GM18858 (cell line): ENCODE measurements around the gene AMBRA1.
A peak's percentile ranks its signal among the peaks of the same experiment; 100 is the strongest.

Experiments
- ATAC-seq: cut with Tn5 transposase; IDR thresholded peaks from one replicate; pipeline ENCODE4 v1.9.1; 2021; ENCODE audit not compliant: unreplicated experiment

AMBRA1 gene

GRCh38 chr11:46413760-46414465, 179.9 kb downstream of the AMBRA1 start:
- no peak for ATAC-seq

- ATAC-seq, result no peak
Observed at GRCh38 chr11:46410021-46410420, 183.8 kb downstream of the AMBRA1 start.

- ATAC-seq, result no peak
Observed at GRCh38 chr11:46408407-46408986, 185.3 kb downstream of the AMBRA1 start.

GRCh38 chr11:46407635-46408034, 186.2 kb downstream of the AMBRA1 start:
- no peak for ATAC-seq

GRCh38 chr11:46404476-46405017, 189.3 kb downstream of the AMBRA1 start:
- no peak for ATAC-seq

- ATAC-seq, result no peak
Observed at GRCh38 chr11:46402957-46403902, 190.6 kb downstream of the AMBRA1 start.

GRCh38 chr11:46397526-46397925, 196.3 kb downstream of the AMBRA1 start:
- no peak for ATAC-seq

- no peak for ATAC-seq
Observed at GRCh38 chr11:46393759-46394158, 200.1 kb downstream of the AMBRA1 start.

GRCh38 chr11:46393231-46393616, 200.6 kb downstream of the AMBRA1 start:
- ATAC-seq, result no peak

GRCh38 chr11:46392421-46393230, 201.2 kb downstream of the AMBRA1 start:
- ATAC-seq, result peak; percentile 53

GRCh38 chr11:46391578-46392420, 202.0 kb downstream of the AMBRA1 start, which contains the start of gene CHRM4:
CHRM4 (minus strand) TSS chr11:46391776; CDS start chr11:46386557, 5,219 bp downstream.
- no peak for ATAC-seq

- ATAC-seq, result no peak
Observed at GRCh38 chr11:46391186-46391577, 202.6 kb downstream of the AMBRA1 start.

GRCh38 chr11:46390331-46391171, 203.3 kb downstream of the AMBRA1 start:
- no peak for ATAC-seq

GRCh38 chr11:46389450-46390330, 204.1 kb downstream of the AMBRA1 start:
- ATAC-seq, result no peak

- no peak for ATAC-seq
Observed at GRCh38 chr11:46388619-46389449, 205.0 kb downstream of the AMBRA1 start.

GRCh38 chr11:46387919-46388618, 205.8 kb downstream of the AMBRA1 start:
- ATAC-seq, result no peak
